GM19438 (cell line): ENCODE measurements around the gene TRAPPC12.

ENCODE experiments used
- ATAC-seq: cut with Tn5 transposase; IDR thresholded peaks from one replicate; pipeline ENCODE4 v1.9.1; 2021; ENCODE audit warnings: low read depth; ENCODE audit not compliant: unreplicated experiment

Gene TRAPPC12

GRCh38 chr2:3405876-3406275 is 26.4 kb downstream of the TRAPPC12 start:
- no peak for ATAC-seq

GRCh38 chr2:3406501-3406900 is 27.0 kb downstream of the TRAPPC12 start:
- no peak for ATAC-seq

GRCh38 chr2:3408781-3409180 is 29.3 kb downstream of the TRAPPC12 start:
- ATAC-seq = no peak

GRCh38 chr2:3409627-3410170 is 30.2 kb downstream of the TRAPPC12 start:
- no peak for ATAC-seq

- ATAC-seq = no peak
Measured at GRCh38 chr2:3411103-3411502, 31.6 kb downstream of the TRAPPC12 start.

- ATAC-seq = no peak
Measured at GRCh38 chr2:3413697-3414096, 34.2 kb downstream of the TRAPPC12 start.

- no peak for ATAC-seq
Measured at GRCh38 chr2:3414133-3414860, 34.8 kb downstream of the TRAPPC12 start.

- ATAC-seq = no peak
Measured at GRCh38 chr2:3418766-3419404, 39.4 kb downstream of the TRAPPC12 start.

- ATAC-seq = no peak
Measured at GRCh38 chr2:3420076-3420768, 40.7 kb downstream of the TRAPPC12 start.

GRCh38 chr2:3420769-3421397 is 41.4 kb downstream of the TRAPPC12 start:
- no peak for ATAC-seq

GRCh38 chr2:3421580-3421979 is 42.1 kb downstream of the TRAPPC12 start:
- no peak for ATAC-seq

GRCh38 chr2:3422161-3422779 is 42.8 kb downstream of the TRAPPC12 start:
- peak; percentile 42 for ATAC-seq

GRCh38 chr2:3423492-3424170 is 44.1 kb downstream of the TRAPPC12 start:
- ATAC-seq = peak; percentile 69

GRCh38 chr2:3424171-3424795 is 44.8 kb downstream of the TRAPPC12 start:
- ATAC-seq = no peak

- ATAC-seq = no peak
Measured at GRCh38 chr2:3426615-3427014, 47.1 kb downstream of the TRAPPC12 start.

- no peak for ATAC-seq
Measured at GRCh38 chr2:3427272-3427671, 47.8 kb downstream of the TRAPPC12 start.

GRCh38 chr2:3428577-3428976 is 49.1 kb downstream of the TRAPPC12 start:
- ATAC-seq = no peak

GRCh38 chr2:3429066-3429610 is 49.6 kb downstream of the TRAPPC12 start:
- ATAC-seq = no peak

GRCh38 chr2:3430172-3430571 is 50.7 kb downstream of the TRAPPC12 start:
- no peak for ATAC-seq
